Glomerular visceral epithelial cell (primary cell): ENCODE data around the gene MAML2.

Experiments
- DNase-seq: peaks from one replicate; pipeline ENCODE4 v3.0.0-alpha.2; 2016; ENCODE audit errors: extremely low spot score

MAML2 gene

GRCh38 chr11:96318399-96318798 is 24.6 kb downstream of the MAML2 start:
- DNase-seq = no peak

GRCh38 chr11:96317985-96318384 is 25.0 kb downstream of the MAML2 start:
- DNase-seq = no peak

GRCh38 chr11:96317571-96317970 is 25.4 kb downstream of the MAML2 start:
- DNase-seq = no peak

GRCh38 chr11:96316869-96317268 is 26.1 kb downstream of the MAML2 start:
- no peak for DNase-seq

GRCh38 chr11:96315476-96315875 is 27.5 kb downstream of the MAML2 start:
- DNase-seq = no peak

GRCh38 chr11:96314326-96315020 is 28.5 kb downstream of the MAML2 start:
- DNase-seq = peak; percentile 73

GRCh38 chr11:96313163-96313562 is 29.8 kb downstream of the MAML2 start:
- no peak for DNase-seq

- peak; percentile 40 for DNase-seq
Measured at GRCh38 chr11:96311120-96311568, 31.9 kb downstream of the MAML2 start.

- DNase-seq = no peak
Measured at GRCh38 chr11:96310236-96310635, 32.8 kb downstream of the MAML2 start.

- DNase-seq = no peak
Measured at GRCh38 chr11:96309643-96310017, 33.4 kb downstream of the MAML2 start.

- DNase-seq = no peak
Measured at GRCh38 chr11:96309016-96309642, 33.9 kb downstream of the MAML2 start.

GRCh38 chr11:96307776-96308140 is 35.2 kb downstream of the MAML2 start:
- DNase-seq = peak; percentile 82

GRCh38 chr11:96306933-96307775 is 35.8 kb downstream of the MAML2 start:
- peak; percentile 98 for DNase-seq

- no peak for DNase-seq
Measured at GRCh38 chr11:96306600-96306932, 36.4 kb downstream of the MAML2 start.

- no peak for DNase-seq
Measured at GRCh38 chr11:96306071-96306470, 36.9 kb downstream of the MAML2 start.

- DNase-seq = no peak
Measured at GRCh38 chr11:96303980-96304379, 39.0 kb downstream of the MAML2 start.

- peak; percentile 42 for DNase-seq
Measured at GRCh38 chr11:96303064-96303463, 39.9 kb downstream of the MAML2 start.

GRCh38 chr11:96301818-96302217 is 41.2 kb downstream of the MAML2 start:
- no peak for DNase-seq

- DNase-seq = no peak
Measured at GRCh38 chr11:96299155-96299888, 43.7 kb downstream of the MAML2 start.

GRCh38 chr11:96295369-96295768 is 47.6 kb downstream of the MAML2 start:
- no peak for DNase-seq

GRCh38 chr11:96294289-96294688 is 48.7 kb downstream of the MAML2 start:
- no peak for DNase-seq

GRCh38 chr11:96293598-96294021 is 49.4 kb downstream of the MAML2 start:
- DNase-seq = no peak
